HEK293 (cell line): Measurements from ENCODE around the gene PLGRKT.

Experiments used
- EGR2 ChIP-seq: fragments of 450-650 bp; formaldehyde crosslinking; IDR thresholded peaks from 2 replicates; pipeline ENCODE4 v1.5.1; 2016; ENCODE audit warnings: low read depth, missing biosample characterization, missing genetic modification characterization
- KLF8 ChIP-seq: fragments of 450-650 bp; formaldehyde crosslinking; IDR thresholded peaks from 2 replicates; pipeline ENCODE4 v1.5.1; 2016; ENCODE audit warnings: missing biosample characterization, missing genetic modification characterization
- ZNF24 ChIP-seq: fragments of 450-650 bp; formaldehyde crosslinking; IDR thresholded peaks from 2 replicates; pipeline ENCODE4 v1.5.1; 2016; ENCODE audit warnings: missing biosample characterization, missing genetic modification characterization
- ZNF660 ChIP-seq: fragments of 450-650 bp; IDR thresholded peaks from 2 replicates; pipeline ENCODE4 v1.5.1; 2018; ENCODE audit warnings: missing biosample characterization, mild to moderate bottlenecking, missing genetic modification characterization
- TF ChIP-seq, protein P1 (sequence below): fragments of 450-650 bp; formaldehyde crosslinking; IDR thresholded peaks from 2 replicates; pipeline ENCODE4 v1.5.1; 2016; ENCODE audit warnings: missing biosample characterization, missing genetic modification characterization

DNA sequence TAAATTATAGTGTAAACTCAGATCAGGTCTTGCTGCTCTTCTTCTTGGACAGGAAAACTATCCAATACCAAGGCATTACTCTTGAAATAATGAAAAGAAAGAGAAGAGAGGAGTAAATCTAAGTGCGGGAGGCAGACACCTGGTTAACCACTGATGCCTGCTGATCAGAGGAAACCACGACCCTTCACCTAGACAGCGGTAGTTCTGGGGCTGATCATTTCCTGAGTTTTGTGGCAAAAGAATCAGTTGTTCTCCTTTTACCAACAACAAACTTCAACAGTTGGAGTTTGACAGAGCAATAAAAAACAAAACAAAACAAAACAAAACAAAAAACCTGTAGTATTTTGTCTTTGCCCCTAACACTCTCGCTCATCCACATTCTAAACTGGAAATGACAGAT, 101.0 kb downstream of the PLGRKT start:
- no peak for TF ChIP-seq ZNF24 (tag by site-specific recombination)
- TF ChIP-seq KLF8 = no peak
- TF ChIP-seq EGR2 (tag by site-specific recombination) = no peak
- TF ChIP-seq, protein P1, sequence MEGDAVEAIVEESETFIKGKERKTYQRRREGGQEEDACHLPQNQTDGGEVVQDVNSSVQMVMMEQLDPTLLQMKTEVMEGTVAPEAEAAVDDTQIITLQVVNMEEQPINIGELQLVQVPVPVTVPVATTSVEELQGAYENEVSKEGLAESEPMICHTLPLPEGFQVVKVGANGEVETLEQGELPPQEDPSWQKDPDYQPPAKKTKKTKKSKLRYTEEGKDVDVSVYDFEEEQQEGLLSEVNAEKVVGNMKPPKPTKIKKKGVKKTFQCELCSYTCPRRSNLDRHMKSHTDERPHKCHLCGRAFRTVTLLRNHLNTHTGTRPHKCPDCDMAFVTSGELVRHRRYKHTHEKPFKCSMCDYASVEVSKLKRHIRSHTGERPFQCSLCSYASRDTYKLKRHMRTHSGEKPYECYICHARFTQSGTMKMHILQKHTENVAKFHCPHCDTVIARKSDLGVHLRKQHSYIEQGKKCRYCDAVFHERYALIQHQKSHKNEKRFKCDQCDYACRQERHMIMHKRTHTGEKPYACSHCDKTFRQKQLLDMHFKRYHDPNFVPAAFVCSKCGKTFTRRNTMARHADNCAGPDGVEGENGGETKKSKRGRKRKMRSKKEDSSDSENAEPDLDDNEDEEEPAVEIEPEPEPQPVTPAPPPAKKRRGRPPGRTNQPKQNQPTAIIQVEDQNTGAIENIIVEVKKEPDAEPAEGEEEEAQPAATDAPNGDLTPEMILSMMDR (tag by site-specific recombination) = no peak
- no peak for TF ChIP-seq ZNF660 (tag by site-specific recombination)
